MG63 (cell line): ENCODE data around the gene FBLIM1. TPM values are rescaled to one million over a fixed set of nuclear protein-coding genes. Genes with fewer than 3 reads are reported as not detected.
"Not testable (repeated sequence)": the region's sequence is repeated elsewhere in the genome, so short reads cannot be mapped to it uniquely, and the experiment has no call there.

Experiments used
- DNase-seq: peaks from one replicate; pipeline ENCODE4 v3.0.0-alpha.2; 2020
- H3K27me3 ChIP-seq: fragments of 250-450 bp; sonication (Bioruptor Pico); 2 replicates; pipeline ENCODE4 v1.5.1; 2020; ENCODE audit warnings: mild to moderate bottlenecking, moderate library complexity
- H3K36me3 ChIP-seq: fragments of 250-450 bp; sonication (Bioruptor Pico); 2 replicates; pipeline ENCODE4 v1.5.1; 2020; ENCODE audit warnings: mild to moderate bottlenecking, moderate library complexity
- H3K4me3 ChIP-seq: fragments of 250-450 bp; sonication (Bioruptor Pico); 2 replicates; pipeline ENCODE4 v1.5.1; 2020; ENCODE audit warnings: mild to moderate bottlenecking, moderate library complexity
- H3K9me3 ChIP-seq: fragments of 250-450 bp; sonication (Bioruptor Pico); 2 replicates; pipeline ENCODE4 v1.5.1; 2020; ENCODE audit warnings: mild to moderate bottlenecking, moderate library complexity
- total RNA-seq: library from RNA; depleted of rRNA; stranded (reverse); fragments of >200 nt; shearing (Covaris generic); gene quantifications from 2 replicates; pipeline ENCODE4 v1.2.3, GENCODE V29; 2014; ENCODE audit warnings: low replicate concordance

FBLIM1 gene
- total RNA-seq, 1 experiment from 2014 or later: 23.1 TPM

DNA sequence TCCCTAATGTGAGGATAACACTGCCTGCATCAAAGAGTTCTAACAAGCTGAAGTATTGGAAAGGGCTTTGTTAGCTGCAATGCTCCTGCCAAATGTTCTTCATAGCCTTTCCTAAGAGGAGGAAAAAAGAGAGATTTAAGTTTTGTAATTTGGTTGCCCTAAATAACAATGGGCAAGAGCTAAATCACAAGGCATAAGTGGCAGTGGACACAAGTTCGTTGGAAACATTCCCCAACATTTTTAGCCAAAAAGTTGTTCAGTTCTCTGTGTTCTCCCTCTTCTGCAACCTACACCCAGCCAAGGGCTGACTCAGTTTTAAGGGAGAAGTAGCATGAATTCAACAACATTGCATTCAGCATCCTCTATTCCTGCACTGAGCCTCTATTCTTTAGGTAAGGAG lies 51.5 kb downstream of the FBLIM1 start:
- no peak overlapping the region for H3K4me3 ChIP-seq

DNA sequence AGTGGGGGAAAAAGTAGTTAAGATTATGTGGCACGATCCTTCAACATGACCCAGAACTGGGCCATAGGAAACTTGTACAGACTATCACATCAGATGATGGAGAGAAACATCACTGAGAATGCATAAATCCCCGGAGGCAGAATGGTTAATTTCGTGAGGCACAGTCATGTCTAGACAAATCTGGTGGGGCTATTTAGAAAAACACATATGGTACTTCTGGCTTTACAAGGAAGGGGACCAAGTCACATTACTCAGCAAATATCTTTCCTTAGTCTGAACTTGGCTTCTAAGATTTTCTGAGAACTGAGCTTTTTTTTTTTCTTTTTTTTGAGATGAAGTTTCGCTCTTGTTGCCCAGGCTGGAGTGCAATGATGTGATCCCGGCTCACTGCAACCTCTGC lies 58.1 kb downstream of the FBLIM1 start:
- Histone ChIP-seq H3K9me3 (no peaks in the 10 kb centered on the region), H3K36me3 (no peaks in the 10 kb centered on the region), H3K27me3 (no peaks in the 10 kb centered on the region), H3K4me3 (no peak overlapping the region)
- DNase-seq: no peak

More for the DNA sequence above, 51.5 kb downstream of the FBLIM1 start:
- Histone ChIP-seq H3K36me3 (no peaks in the 10 kb centered on the region), H3K27me3 (no peaks in the 10 kb centered on the region), H3K9me3 (no peaks in the 10 kb centered on the region)
- DNase-seq: no peak

- Histone ChIP-seq H3K36me3 (no peaks in the 10 kb centered on the region), H3K4me3 (no peak overlapping the region), H3K27me3 (no peaks in the 10 kb centered on the region), H3K9me3 (no peaks in the 10 kb centered on the region)
- DNase-seq: peak; percentile 37
These were observed 61.9 kb downstream of the FBLIM1 start for GRCh38 chr1:15820478-15820877.

- H3K9me3 ChIP-seq: no peaks in the 10 kb centered on the region
- H3K36me3 ChIP-seq: no peaks in the 10 kb centered on the region
- no peak for DNase-seq
- no peaks in the 10 kb centered on the region for H3K27me3 ChIP-seq
- no peak overlapping the region for H3K4me3 ChIP-seq
These were observed 67.2 kb downstream of the FBLIM1 start for GRCh38 chr1:15825800-15826199.

DNA sequence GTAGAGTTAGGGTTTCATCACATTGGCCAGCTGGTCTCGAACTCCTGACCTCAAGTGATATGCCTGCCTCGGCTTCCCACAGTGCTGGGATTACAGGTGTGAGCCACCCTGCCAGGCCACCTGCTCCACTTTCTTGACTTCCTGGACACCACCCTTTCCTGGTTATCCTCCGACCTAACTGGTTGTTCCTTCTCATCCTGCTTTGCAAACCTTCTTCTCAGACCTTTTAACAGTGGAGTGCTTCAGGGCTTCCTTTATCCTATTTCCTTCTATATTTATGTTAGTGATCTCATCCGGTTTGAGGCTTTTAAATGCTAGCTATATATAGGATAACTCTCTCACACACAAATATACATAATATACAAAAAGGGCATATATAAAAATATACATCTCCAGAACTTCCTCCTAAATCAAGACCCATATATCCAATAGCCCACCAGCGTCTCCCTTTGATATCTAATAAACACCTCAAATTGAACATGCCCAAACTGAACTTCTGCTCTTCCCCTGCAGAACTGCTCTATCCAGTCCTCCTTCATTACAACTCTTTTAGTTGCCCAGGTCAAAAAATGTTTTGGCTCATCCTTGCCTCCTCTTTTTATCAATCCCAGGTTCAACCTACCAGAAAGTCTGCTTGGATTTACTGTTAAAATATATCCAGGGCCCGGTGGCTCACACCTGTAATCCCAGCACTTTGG lies 68.4 kb downstream of the FBLIM1 start:
- no peaks in the 10 kb centered on the region for H3K27me3 ChIP-seq
- DNase-seq: no peak
- no peaks in the 10 kb centered on the region for H3K9me3 ChIP-seq
- no peak overlapping the region for H3K4me3 ChIP-seq
- H3K36me3 ChIP-seq: no peaks in the 10 kb centered on the region

GRCh38 chr1:15827567-15827966 lies 69.0 kb downstream of the FBLIM1 start:
- DNase-seq, H3K9me3 ChIP-seq, H3K4me3 ChIP-seq, H3K27me3 ChIP-seq, H3K36me3 ChIP-seq: not testable (repeated sequence)

DNA sequence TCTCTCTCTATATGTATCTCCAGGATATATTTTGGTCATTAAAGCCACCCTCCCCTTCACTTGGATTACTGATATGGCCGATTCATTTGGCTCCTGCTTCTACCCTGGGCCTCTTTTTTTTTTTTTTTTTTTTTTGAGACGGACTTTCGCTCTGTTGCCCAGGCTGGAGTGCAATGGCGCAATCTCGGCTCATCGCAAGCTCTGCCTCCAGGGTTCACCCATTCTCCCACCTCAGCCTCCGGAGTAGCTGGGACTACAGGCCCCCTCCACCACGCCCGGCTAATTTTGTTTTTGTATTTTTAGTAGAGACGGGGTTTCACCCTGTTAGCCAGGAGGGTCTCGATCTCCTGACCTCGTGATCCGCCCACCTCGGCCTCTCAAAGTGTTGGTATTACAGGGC lies 70.3 kb downstream of the FBLIM1 start:
- H3K36me3 ChIP-seq, DNase-seq, H3K27me3 ChIP-seq, H3K9me3 ChIP-seq, H3K4me3 ChIP-seq: not testable (repeated sequence)

DNA sequence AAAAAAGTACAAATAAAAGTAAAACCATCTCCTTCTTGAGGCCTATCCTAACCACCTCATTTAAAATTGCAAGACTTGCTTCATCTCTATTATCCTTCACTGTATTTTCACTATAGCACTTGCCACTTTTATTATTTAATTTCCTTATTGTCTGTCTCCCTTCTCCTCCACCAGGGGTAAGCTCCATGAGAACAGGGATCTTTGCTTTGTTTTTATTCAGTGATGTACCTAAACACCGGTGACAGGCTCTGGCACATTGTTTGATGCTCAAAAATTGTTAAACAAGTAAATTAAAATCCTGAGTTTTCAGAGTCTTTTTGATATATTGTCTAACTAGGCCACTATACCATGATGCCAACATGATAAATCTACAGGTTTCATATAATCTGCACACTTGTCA lies 71.7 kb downstream of the FBLIM1 start:
- no peaks in the 10 kb centered on the region for H3K9me3 ChIP-seq
- no peaks in the 10 kb centered on the region for H3K36me3 ChIP-seq
- no peaks in the 10 kb centered on the region for H3K27me3 ChIP-seq
- no peak for DNase-seq
- H3K4me3 ChIP-seq: no peak overlapping the region

DNA sequence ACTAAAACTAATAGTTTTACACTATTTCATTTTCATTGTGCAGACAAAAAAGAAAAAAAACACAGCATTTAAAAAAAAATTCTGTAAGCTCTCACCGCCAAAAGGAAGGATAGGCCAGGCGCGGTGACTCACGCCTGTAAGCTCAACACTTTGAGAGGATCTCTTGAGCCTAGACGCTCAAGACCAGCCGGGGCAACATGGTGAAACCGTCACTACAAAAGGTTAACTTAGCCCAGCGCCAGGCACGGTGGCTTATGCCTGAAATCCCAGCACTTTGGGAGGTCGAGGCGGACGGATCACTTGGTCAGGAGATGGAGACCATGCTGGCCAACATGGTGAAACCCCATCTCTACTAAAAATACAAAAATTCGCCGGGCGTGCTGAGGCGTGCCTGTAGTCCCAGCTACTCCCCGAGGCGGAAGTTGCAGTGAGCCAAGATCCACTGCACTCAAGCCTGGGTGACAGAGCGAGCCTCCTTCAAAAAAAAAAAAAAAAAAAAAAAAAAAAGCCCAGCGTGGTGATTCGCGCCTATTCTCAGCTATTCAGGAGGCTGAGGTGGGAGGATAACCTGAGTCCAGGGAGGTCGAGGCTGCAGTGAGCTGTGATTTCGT lies 74.6 kb downstream of the FBLIM1 start:
- H3K4me3 ChIP-seq: peak overlapping the region; percentile 65
- no peaks in the 10 kb centered on the region for H3K9me3 ChIP-seq
- H3K36me3 ChIP-seq: no peaks in the 10 kb centered on the region
- peak; percentile 86 for DNase-seq
- H3K27me3 ChIP-seq: no peaks in the 10 kb centered on the region

- no peaks in the 10 kb centered on the region for H3K36me3 ChIP-seq
- no peak for DNase-seq
These were observed 75.3 kb downstream of the FBLIM1 start for GRCh38 chr1:15833842-15834405.

GRCh38 chr1:15834406-15835204 lies 76.0 kb downstream of the FBLIM1 start:
- Histone ChIP-seq H3K9me3 (no peaks in the 10 kb centered on the region), H3K4me3 (peak overlapping the region; percentile 65), H3K27me3 (no peaks in the 10 kb centered on the region), H3K36me3 (no peaks in the 10 kb centered on the region)
- peak; percentile 93 for DNase-seq

More at GRCh38 chr1:15833842-15834405, 75.3 kb downstream of the FBLIM1 start:
- peak overlapping the region; percentile 65 for H3K4me3 ChIP-seq
- H3K27me3 ChIP-seq: no peaks in the 10 kb centered on the region
- H3K9me3 ChIP-seq: no peaks in the 10 kb centered on the region

DNA sequence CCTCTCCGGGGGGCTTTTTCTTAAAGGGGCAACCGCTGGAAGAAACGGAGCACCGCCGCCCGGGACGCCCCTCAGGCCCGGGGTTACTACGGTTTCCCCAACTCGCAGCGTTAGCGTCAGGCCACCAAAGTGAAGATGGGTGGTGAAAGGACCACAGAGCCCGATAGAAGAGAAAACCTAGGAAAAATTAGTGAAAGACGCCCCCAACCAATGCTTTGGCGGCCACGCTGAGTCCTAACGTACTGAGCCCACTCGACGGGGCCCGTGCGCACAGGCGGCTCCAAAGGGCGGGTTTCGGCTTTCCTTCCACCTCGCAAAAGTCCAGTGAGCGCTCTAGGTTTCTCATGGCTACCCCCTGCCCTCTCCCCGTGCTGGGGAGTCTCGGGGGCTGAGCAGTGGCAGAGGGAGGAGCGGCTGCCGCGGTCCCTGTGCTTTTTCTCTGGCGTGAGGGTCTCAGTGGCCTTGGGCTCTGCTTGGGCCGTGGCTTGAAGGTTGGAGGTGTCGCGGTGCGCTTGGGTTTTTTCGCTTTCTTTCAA lies 76.7 kb downstream of the FBLIM1 start:
- DNase-seq: no peak
- Histone ChIP-seq H3K4me3 (peak overlapping the region; percentile 65), H3K36me3 (no peaks in the 10 kb centered on the region), H3K27me3 (no peaks in the 10 kb centered on the region), H3K9me3 (no peaks in the 10 kb centered on the region)

GRCh38 chr1:15835741-15836510 lies 77.3 kb downstream of the FBLIM1 start:
- Histone ChIP-seq H3K4me3 (peak overlapping the region; percentile 65), H3K9me3 (no peaks in the 10 kb centered on the region), H3K27me3 (no peaks in the 10 kb centered on the region), H3K36me3 (no peaks in the 10 kb centered on the region)
- DNase-seq: peak; percentile 98
